Measurements from ENCODE around the gene CNGA3. TPM values are rescaled to one million over a fixed set of nuclear protein-coding genes. Genes with fewer than 3 reads are reported as not detected.

Gene CNGA3
- total and polyA plus RNA-seq, 2 donors (not counting 3 experiments of a cell fraction or from before 2014, with no cell fraction given), result not detected

GRCh38 chr2:98416383-98417159 is 70.3 kb downstream of the CNGA3 start:
- ChIA-PET CTCF (interaction anchor here (1.3 kb wide), 2 partner anchors 40 to 152 kb away, joined by 3 to 4 read pairs; no protein-coding TSS in a partner anchor), POLR2A (no interaction called here)
- H3K4me2 ChIP-seq (ENCODE audit: insufficient read depth, low read length), result no peak overlapping the region
- H3K4me3 ChIP-seq (replicated peaks in 1 of 3; ENCODE audit: insufficient read depth in 1 of 3, low read depth in 1 of 3, low read length in 3 of 3), result no peak overlapping the region
- no peak for FAIRE-seq
- H3K9me1 ChIP-seq (replicated peaks; ENCODE audit: control insufficient read depth, extremely low read depth, insufficient read depth, low read length), result no peaks in the 10 kb centered on the region
- intact Hi-C loops (cut with micrococcal nuclease) (no loop called here), dilution Hi-C loops (cut with MboI; ENCODE audit: extremely low pct_ligation_motif_present, low sequenced_read_pairs) (no loop called here)
- BruUV-seq (replicated peaks), result no TSS peak
- no peak overlapping the region for H3K27ac ChIP-seq (ENCODE audit: insufficient read depth, low read depth, low read length)
- no peaks in the 10 kb centered on the region for H4K20me1 ChIP-seq (replicated peaks; ENCODE audit: control insufficient read depth, extremely low read depth, insufficient read depth, low read length)
- no peak overlapping the region for H3K9ac ChIP-seq (replicated peaks; ENCODE audit: extremely low read depth, insufficient read depth, low read length)
- H2AFZ ChIP-seq (ENCODE audit: low read depth, low read length), result no peak overlapping the region
- no peaks in the 10 kb centered on the region for H3K79me2 ChIP-seq (ENCODE audit: control insufficient read depth, insufficient read depth, low read length)
- no peaks in the 10 kb centered on the region for H3K27me3 ChIP-seq (ENCODE audit: control insufficient read depth in 2 of 2, insufficient read depth in 2 of 2, low read length in 2 of 2)
- H3K36me3 ChIP-seq (ENCODE audit: control insufficient read depth in 2 of 2, extremely low read depth in 1 of 2, insufficient read depth in 2 of 2, low read length in 2 of 2), result no peaks in the 10 kb centered on the region
- DNase-seq (ENCODE audit: low read depth, low spot score), result no peak
- no peak for TF ChIP-seq GATA2 (IDR thresholded peaks at IDR 0.05; ENCODE audit: insufficient read depth, insufficient read length, low read depth, low read length)
- TF ChIP-seq FOS (IDR thresholded peaks at IDR 0.05; ENCODE audit: borderline replicate concordance, insufficient read depth, low read length), result no peak
- TF ChIP-seq MAX (IDR thresholded peaks at IDR 0.05; ENCODE audit: insufficient read depth, insufficient read length), result no peak
- no peak for TF ChIP-seq CTCF (IDR thresholded peaks at IDR 0.05; ENCODE audit: extremely low read depth in 1 of 2, insufficient read depth in 1 of 2, low read depth in 1 of 2, low read length in 2 of 2)
- no peak for TF ChIP-seq JUN (IDR thresholded peaks at IDR 0.05; ENCODE audit: borderline replicate concordance, insufficient read depth, insufficient read length, low read depth)
- no peak for TF ChIP-seq POLR2AphosphoS5 (IDR thresholded peaks at IDR 0.05; ENCODE audit: insufficient read depth, low read depth, low read length)
- no peak for TF ChIP-seq EZH2 (IDR thresholded peaks at IDR 0.05; ENCODE audit: borderline replicate concordance, low read depth, low read length, severe bottlenecking)
- no peak for TF ChIP-seq MYC (IDR thresholded peaks at IDR 0.05; ENCODE audit: low read depth, low read length)
- no peak for TF ChIP-seq POLR2A (IDR thresholded peaks at IDR 0.05; ENCODE audit: low read depth, low read length)
- peaks cover 25% of the 10 kb centered on the region for H3K4me1 ChIP-seq (ENCODE audit: control insufficient read depth, extremely low read depth, insufficient read depth, low read length)
- H3K9me3 ChIP-seq (replicated peaks; ENCODE audit: control insufficient read depth, insufficient read depth, low read length), result no peaks in the 10 kb centered on the region
